Heart right ventricle (tissue), 16 donors: Measurements from ENCODE around the gene ADAM12. TPM values are rescaled to one million over a fixed set of nuclear protein-coding genes. Genes with fewer than 3 reads are reported as not detected.

ENCODE experiments used
- ATAC-seq, 8 donors: fragments of 200-7000 bp; cut with Tn5 transposase; one replicate each; pipeline ENCODE4 v1.9.1; 2020; ENCODE audit warnings: mild to moderate bottlenecking in 8 of 8, moderate library complexity in 8 of 8, moderate number of reproducible peaks in 1 of 8
- DNase-seq, 2 donors: peaks; one replicate each; pipeline ENCODE4 v3.0.0-alpha.2; 2020
- H3K27ac ChIP-seq, 10 donors: fragments of 200-600 bp; sonication (generic) in 2 of 10; one replicate each; pipeline versions ENCODE4 v1.5.0 to v1.8.0; 2020 to 2022; ENCODE audit warnings: mild to moderate bottlenecking in 3 of 10
- H3K27me3 ChIP-seq, 7 donors: fragments of 200-600 bp; one replicate each; pipeline ENCODE4 v1.8.0; 2021 to 2022; ENCODE audit warnings: mild to moderate bottlenecking in 2 of 7
- H3K36me3 ChIP-seq, 9 donors: fragments of 200-600 bp; sonication (generic) in 1 of 9; one replicate each; pipeline versions ENCODE4 v1.5.0 to v1.8.0; 2020 to 2022; ENCODE audit warnings: mild to moderate bottlenecking in 2 of 9
- H3K4me1 ChIP-seq, 9 donors: fragments of 200-600 bp; sonication (generic) in 1 of 9; one replicate each; pipeline versions ENCODE4 v1.5.0 to v1.8.0; 2020 to 2022; ENCODE audit warnings: mild to moderate bottlenecking in 4 of 9
- H3K4me3 ChIP-seq, 10 donors: fragments of 200-600 bp; sonication (generic) in 2 of 10; one replicate each; pipeline versions ENCODE4 v1.5.0 to v1.8.0; 2020 to 2022; ENCODE audit warnings: mild to moderate bottlenecking in 7 of 10, moderate library complexity in 2 of 10
- H3K9me3 ChIP-seq, 11 donors: fragments of 200-600 bp in 10 of 11; sonication (generic) in 2 of 11; one replicate each; pipeline versions ENCODE4 v1.5.0 to v1.8.0; 2013 to 2022; ENCODE audit warnings: mild to moderate bottlenecking in 2 of 11, control low read depth in 1 of 11, moderate library complexity in 1 of 11
- WGBS, 2 donors: extraction: QIAGEN DNeasy Blood & Tissue Kit; methylation state at CpG; one replicate each; pipeline ENCODE4 v1.1.7; 2013; ENCODE audit warnings: inconsistent platforms in 1 of 2; 5-methylcytosine and 5-hydroxymethylcytosine counted together
- intact Hi-C, 10 donors: fragments of 100-400 bp; cut with DNase I; formaldehyde crosslinking; loops; one replicate each; pipeline versions ENCODE4 v1.11.1 to v1.14.2; 2022
- polyA plus RNA-seq, 2 donors: library from polyadenylated mRNA; stranded (reverse); fragments of 200-250 nt; gene quantifications; one replicate each; pipeline ENCODE4 v1.2.3, GENCODE V29; 2013
- total RNA-seq, 10 donors: library from RNA; stranded (reverse); fragmentation: NEBNext Ultra II Directional in 3 of 10; extraction: Animal tissue kit (Norgen Biotek cat#: 25700) in 3 of 10; gene quantifications; one replicate each; pipeline versions ENCODE4 v1.2.1 to v1.2.4, GENCODE V29; 2021 to 2023
- TF ChIP-seq, protein P1 (sequence below), 9 donors: fragments of 200-600 bp; sonication (generic) in 2 of 9; IDR thresholded peaks; one replicate each; pipeline versions ENCODE4 v1.5.0 to v1.8.0; 2021 to 2022; ENCODE audit warnings: antibody characterized with exemption in 9 of 9, mild to moderate bottlenecking in 5 of 9, moderate library complexity in 1 of 9
- donor health status: Arrhythmogenic right ventricular cardiomyopathy.
- donor health status: ischemic (EF 13 %, LVEDD 7.1; RV severe dilation, severe dysfunction).
- donor health status: healthy with polysubstance abuse.
- donor health status: DM: no; HTN: yes; CAD: no.
- donor health status: DM: no; HTN: no; CAD: no.
- donor health status: ischemic (EF 25% LVEDD 6.9; RV normal size, moderate dysfunction).
- donor health status: ischemic (EF 25% LVEDD 5.7; RV mildly dilated, moderate dysfunction).
- donor health status: healthy.
- donor health status: DM: yes; HTN: yes; CAD: no.
- donor health status: Ischemic cardiomyopathy.
- donor health status: ischemic (EF 35%, LVEDD 5.7; RV mildly dilated, moderate dysfunction).
- donor health status: nonischemic (EF 11% LVEDD 7.7; RV severe dilation, severe dysfunction).
- donor health status: DM: yes; HTN: yes; CAD: no.
- donor health status: PGD.
- donor health status: ischemic (EF 29% LVEDD 5.4; RV normal size, mild dysfunction).
- donor health status: nonischemic (EF 23%, LVEDD 6.1; RV moderate dilation, normal function).

The ADAM12 gene
- total and polyA plus RNA-seq, 12 donors, result 0.07 to 6.9 (median 0.47) TPM

DNA sequence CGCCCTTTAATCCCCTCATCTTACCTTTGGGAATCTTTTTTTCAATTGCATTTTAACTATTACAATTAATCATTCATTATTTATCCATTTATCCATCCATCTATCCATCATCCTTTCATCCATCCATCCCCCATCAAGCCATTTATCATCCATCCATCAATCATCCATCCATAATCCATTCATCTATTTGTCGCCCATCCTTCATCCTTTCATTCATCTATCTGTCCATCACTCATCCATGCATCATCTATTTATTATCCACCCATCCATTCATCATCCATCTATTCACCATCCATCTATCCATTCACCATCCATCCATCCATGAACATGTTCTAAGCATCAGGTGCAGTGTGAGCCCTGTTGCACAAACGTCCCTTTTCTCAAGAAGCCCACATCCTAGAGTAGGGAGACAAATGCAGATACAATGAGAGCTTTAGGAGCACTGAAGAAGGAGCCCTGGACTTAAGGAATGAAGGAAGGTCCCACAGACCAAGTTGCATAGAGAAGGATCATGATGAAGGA lies 199.5 kb downstream of the ADAM12 start:
- DNase-seq, result no peak
- Histone ChIP-seq H3K36me3 (no peaks in the 10 kb centered on the region), H3K4me1 (no peaks in the 10 kb centered on the region), H3K4me3 (no peak overlapping the region), H3K9me3 (no peaks in the 10 kb centered on the region), H3K27ac (no peak overlapping the region), H3K27me3 (peaks cover 0 to 9% (median 0%) of the 10 kb centered on the region in 7 donors)
- WGBS, 2 donors, result 83 to 89% methylated on average over 3 of the region's 3 CpGs
- TF ChIP-seq, protein P1, sequence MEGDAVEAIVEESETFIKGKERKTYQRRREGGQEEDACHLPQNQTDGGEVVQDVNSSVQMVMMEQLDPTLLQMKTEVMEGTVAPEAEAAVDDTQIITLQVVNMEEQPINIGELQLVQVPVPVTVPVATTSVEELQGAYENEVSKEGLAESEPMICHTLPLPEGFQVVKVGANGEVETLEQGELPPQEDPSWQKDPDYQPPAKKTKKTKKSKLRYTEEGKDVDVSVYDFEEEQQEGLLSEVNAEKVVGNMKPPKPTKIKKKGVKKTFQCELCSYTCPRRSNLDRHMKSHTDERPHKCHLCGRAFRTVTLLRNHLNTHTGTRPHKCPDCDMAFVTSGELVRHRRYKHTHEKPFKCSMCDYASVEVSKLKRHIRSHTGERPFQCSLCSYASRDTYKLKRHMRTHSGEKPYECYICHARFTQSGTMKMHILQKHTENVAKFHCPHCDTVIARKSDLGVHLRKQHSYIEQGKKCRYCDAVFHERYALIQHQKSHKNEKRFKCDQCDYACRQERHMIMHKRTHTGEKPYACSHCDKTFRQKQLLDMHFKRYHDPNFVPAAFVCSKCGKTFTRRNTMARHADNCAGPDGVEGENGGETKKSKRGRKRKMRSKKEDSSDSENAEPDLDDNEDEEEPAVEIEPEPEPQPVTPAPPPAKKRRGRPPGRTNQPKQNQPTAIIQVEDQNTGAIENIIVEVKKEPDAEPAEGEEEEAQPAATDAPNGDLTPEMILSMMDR (IDR thresholded peaks at IDR 0.05), result no peak
- intact Hi-C loops, result no loop called here
- no peak for ATAC-seq

- no peak for ATAC-seq
- TF ChIP-seq, protein P1 (IDR thresholded peaks at IDR 0.05), result no peak
- 81 to 85% methylated on average over 5 of the region's 5 CpGs for WGBS, 2 donors
- Histone ChIP-seq H3K27ac (no peak overlapping the region), H3K27me3 (peaks cover 0 to 9% (median 0%) of the 10 kb centered on the region in 7 donors), H3K36me3 (no peaks in the 10 kb centered on the region), H3K4me3 (no peak overlapping the region), H3K4me1 (no peaks in the 10 kb centered on the region), H3K9me3 (no peaks in the 10 kb centered on the region)
- DNase-seq, result no peak
- intact Hi-C loops, result no loop called here
These were observed 200.9 kb downstream of the ADAM12 start for GRCh38 chr10:126187399-126187798.

DNA sequence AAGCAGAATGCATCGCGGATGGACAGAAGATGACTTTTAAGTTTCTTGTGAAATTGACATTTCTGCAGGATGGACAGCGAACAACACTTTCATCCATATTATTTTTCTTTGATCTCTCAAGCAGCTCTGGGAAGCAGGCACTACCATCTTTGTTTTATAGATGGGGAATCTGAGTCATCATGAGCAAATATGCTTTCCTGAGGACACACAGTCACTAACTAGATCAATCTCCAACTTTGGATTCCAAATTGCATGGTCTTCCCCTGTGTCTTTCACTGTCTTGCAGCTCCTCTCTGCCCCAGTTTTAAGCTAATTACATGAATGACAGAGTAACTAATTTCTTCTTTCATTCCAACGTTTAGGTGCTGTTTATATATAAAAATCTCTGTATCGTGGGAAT lies 201.5 kb downstream of the ADAM12 start:
- intact Hi-C loops, result no loop called here
- TF ChIP-seq, protein P1 (IDR thresholded peaks at IDR 0.05), result no peak
- no peaks in the 10 kb centered on the region for H3K4me1 ChIP-seq
- no peaks in the 10 kb centered on the region for H3K9me3 ChIP-seq
- ATAC-seq, result no peak
- WGBS, 2 donors, result 88 to 90% methylated on average over 5 of the region's 5 CpGs
- DNase-seq, result no peak
- H3K27ac ChIP-seq, result no peak overlapping the region
- H3K4me3 ChIP-seq, result no peak overlapping the region
- no peaks in the 10 kb centered on the region for H3K36me3 ChIP-seq
- peaks cover 0 to 9% (median 0%) of the 10 kb centered on the region in 7 donors for H3K27me3 ChIP-seq

GRCh38 chr10:126185676-126186447 lies 202.4 kb downstream of the ADAM12 start:
- Histone ChIP-seq H3K4me3 (no peak overlapping the region), H3K4me1 (no peaks in the 10 kb centered on the region), H3K9me3 (no peaks in the 10 kb centered on the region), H3K36me3 (no peaks in the 10 kb centered on the region), H3K27me3 (peaks cover 0 to 9% (median 0%) of the 10 kb centered on the region in 7 donors), H3K27ac (no peak overlapping the region)
- ATAC-seq (no peak), DNase-seq (no peak)
- TF ChIP-seq, protein P1 (IDR thresholded peaks at IDR 0.05), result no peak
- 78% methylated on average over 10 of the region's 10 CpGs for WGBS, 2 donors
- intact Hi-C loops, result no loop called here
